ENCODE measurements around the gene PRKAR2B. TPM values are rescaled to one million over a fixed set of nuclear protein-coding genes. Genes with fewer than 3 reads are reported as not detected.

The PRKAR2B gene
- total and polyA plus RNA-seq, 2 experiments from 2014 or later = 48.8 to 50.6 TPM

DNA sequence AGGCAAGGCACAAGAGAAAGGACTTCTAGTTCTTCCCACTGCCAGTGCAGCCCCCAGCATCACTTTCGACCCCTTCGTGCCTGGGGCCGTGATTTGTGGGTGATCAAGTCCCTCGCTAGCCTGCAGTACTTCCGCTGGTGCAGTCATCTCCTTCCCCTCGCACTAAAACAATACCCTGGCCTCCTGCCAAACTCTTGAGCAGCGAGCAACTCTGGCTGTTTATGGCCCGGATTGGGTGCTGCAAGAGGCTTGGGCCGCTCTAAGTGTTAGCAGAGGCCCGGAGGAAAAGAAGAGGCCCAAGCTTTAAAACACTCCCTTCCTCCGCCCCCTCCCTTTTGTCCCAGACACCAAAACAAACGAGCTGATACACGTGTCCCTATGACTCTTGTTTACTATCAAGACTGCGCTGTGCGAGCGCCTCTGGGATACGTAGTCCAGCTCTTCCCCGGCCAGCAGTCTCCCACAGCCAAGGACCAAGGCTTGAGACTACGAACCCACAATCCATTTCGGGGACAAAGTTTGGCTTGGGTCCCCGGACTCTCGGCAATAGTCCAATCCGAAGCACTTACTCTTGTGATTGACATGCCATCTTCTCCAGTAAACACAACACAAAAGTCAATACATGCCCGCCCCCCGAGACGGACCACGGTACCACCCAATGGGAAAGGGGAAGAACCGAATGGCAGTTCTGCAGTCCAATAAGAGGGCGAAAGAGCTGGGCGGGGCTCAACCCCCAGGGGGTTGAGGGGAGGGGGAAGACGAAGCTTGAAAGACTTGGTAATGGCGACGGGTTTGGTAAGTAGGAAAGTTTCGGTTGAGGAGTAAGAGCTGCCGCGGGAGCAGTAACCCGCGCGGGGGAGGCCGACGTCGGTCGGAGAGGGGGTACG, 124.0 kb downstream of the PRKAR2B start, which contains the start of gene HBP1:
Gene HBP1 (plus strand): TSS at position 771 of the 887 bp plus-strand sequence. CDS start 10,891 bp downstream, outside the sequence.
- no peaks in the 10 kb centered on the region for H3K9me2 ChIP-seq (ENCODE audit: insufficient read depth)
- no peaks in the 10 kb centered on the region for H4K20me1 ChIP-seq (replicated peaks; ENCODE audit: insufficient read depth)
- no peaks in the 10 kb centered on the region for H3K27me3 ChIP-seq (ENCODE audit: insufficient read depth)
- H3K4me3 ChIP-seq = peak within 1 kb of the TSS; percentile 75
- no peaks in the 10 kb centered on the region for H3K9me3 Mint-ChIP-seq
- peaks cover 24% of the 10 kb centered on the region for H3K4me1 Mint-ChIP-seq
- H3F3A ChIP-seq (replicated peaks; ENCODE audit: low read depth) = no peaks in the 10 kb centered on the region
- peaks cover 30% of the 10 kb centered on the region for H3K79me2 ChIP-seq (replicated peaks; ENCODE audit: insufficient read depth)
- H3K4me2 ChIP-seq = peak within 1 kb of the TSS; percentile 89
- TF ChIP-seq EZH2phosphoT487 (IDR thresholded peaks at IDR 0.05; ENCODE audit: unreplicated experiment) (no peak), ZNF114 (CRISPR knock-in tag; IDR thresholded peaks at IDR 0.05) (no peak), CREB1 (CRISPR knock-in tag; IDR thresholded peaks at IDR 0.05; ENCODE audit: low read depth) (peak; percentile 82), ZNF331 (CRISPR knock-in tag; IDR thresholded peaks at IDR 0.05; ENCODE audit: low read depth) (no peak), REST (IDR thresholded peaks at IDR 0.05; ENCODE audit: unreplicated experiment) (no peak), POLR2AphosphoS5 (IDR thresholded peaks at IDR 0.05; ENCODE audit: low read depth) (peak; percentile 29), JUNB (IDR thresholded peaks at IDR 0.05; ENCODE audit: unreplicated experiment) (no peak), STAT1 (IDR thresholded peaks at IDR 0.05; ENCODE audit: unreplicated experiment) (no peak)
- TF ChIP-seq, protein P1, sequence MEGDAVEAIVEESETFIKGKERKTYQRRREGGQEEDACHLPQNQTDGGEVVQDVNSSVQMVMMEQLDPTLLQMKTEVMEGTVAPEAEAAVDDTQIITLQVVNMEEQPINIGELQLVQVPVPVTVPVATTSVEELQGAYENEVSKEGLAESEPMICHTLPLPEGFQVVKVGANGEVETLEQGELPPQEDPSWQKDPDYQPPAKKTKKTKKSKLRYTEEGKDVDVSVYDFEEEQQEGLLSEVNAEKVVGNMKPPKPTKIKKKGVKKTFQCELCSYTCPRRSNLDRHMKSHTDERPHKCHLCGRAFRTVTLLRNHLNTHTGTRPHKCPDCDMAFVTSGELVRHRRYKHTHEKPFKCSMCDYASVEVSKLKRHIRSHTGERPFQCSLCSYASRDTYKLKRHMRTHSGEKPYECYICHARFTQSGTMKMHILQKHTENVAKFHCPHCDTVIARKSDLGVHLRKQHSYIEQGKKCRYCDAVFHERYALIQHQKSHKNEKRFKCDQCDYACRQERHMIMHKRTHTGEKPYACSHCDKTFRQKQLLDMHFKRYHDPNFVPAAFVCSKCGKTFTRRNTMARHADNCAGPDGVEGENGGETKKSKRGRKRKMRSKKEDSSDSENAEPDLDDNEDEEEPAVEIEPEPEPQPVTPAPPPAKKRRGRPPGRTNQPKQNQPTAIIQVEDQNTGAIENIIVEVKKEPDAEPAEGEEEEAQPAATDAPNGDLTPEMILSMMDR (conservative IDR thresholded peaks at IDR 0.05; ENCODE audit: low read depth in 2 of 2) = no peak
- TF ChIP-seq, protein P2, sequence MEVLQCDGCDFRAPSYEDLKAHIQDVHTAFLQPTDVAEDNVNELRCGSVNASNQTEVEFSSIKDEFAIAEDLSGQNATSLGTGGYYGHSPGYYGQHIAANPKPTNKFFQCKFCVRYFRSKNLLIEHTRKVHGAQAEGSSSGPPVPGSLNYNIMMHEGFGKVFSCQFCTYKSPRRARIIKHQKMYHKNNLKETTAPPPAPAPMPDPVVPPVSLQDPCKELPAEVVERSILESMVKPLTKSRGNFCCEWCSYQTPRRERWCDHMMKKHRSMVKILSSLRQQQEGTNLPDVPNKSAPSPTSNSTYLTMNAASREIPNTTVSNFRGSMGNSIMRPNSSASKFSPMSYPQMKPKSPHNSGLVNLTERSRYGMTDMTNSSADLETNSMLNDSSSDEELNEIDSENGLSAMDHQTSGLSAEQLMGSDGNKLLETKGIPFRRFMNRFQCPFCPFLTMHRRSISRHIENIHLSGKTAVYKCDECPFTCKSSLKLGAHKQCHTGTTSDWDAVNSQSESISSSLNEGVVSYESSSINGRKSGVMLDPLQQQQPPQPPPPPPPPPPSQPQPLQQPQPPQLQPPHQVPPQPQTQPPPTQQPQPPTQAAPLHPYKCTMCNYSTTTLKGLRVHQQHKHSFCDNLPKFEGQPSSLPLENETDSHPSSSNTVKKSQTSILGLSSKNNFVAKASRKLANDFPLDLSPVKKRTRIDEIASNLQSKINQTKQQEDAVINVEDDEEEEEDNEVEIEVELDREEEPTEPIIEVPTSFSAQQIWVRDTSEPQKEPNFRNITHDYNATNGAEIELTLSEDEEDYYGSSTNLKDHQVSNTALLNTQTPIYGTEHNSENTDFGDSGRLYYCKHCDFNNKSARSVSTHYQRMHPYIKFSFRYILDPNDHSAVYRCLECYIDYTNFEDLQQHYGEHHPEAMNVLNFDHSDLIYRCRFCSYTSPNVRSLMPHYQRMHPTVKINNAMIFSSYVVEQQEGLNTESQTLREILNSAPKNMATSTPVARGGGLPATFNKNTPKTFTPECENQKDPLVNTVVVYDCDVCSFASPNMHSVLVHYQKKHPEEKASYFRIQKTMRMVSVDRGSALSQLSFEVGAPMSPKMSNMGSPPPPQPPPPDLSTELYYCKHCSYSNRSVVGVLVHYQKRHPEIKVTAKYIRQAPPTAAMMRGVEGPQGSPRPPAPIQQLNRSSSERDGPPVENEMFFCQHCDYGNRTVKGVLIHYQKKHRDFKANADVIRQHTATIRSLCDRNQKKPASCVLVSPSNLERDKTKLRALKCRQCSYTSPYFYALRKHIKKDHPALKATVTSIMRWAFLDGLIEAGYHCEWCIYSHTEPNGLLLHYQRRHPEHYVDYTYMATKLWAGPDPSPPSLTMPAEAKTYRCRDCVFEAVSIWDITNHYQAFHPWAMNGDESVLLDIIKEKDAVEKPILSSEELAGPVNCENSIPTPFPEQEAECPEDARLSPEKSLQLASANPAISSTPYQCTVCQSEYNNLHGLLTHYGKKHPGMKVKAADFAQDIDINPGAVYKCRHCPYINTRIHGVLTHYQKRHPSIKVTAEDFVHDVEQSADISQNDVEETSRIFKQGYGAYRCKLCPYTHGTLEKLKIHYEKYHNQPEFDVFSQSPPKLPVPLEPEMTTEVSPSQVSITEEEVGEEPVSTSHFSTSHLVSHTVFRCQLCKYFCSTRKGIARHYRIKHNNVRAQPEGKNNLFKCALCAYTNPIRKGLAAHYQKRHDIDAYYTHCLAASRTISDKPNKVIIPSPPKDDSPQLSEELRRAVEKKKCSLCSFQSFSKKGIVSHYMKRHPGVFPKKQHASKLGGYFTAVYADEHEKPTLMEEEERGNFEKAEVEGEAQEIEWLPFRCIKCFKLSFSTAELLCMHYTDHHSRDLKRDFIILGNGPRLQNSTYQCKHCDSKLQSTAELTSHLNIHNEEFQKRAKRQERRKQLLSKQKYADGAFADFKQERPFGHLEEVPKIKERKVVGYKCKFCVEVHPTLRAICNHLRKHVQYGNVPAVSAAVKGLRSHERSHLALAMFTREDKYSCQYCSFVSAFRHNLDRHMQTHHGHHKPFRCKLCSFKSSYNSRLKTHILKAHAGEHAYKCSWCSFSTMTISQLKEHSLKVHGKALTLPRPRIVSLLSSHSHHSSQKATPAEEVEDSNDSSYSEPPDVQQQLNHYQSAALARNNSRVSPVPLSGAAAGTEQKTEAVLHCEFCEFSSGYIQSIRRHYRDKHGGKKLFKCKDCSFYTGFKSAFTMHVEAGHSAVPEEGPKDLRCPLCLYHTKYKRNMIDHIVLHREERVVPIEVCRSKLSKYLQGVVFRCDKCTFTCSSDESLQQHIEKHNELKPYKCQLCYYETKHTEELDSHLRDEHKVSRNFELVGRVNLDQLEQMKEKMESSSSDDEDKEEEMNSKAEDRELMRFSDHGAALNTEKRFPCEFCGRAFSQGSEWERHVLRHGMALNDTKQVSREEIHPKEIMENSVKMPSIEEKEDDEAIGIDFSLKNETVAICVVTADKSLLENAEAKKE (CRISPR knock-in tag; IDR thresholded peaks at IDR 0.05) = no peak
- TF ChIP-seq, protein P3, sequence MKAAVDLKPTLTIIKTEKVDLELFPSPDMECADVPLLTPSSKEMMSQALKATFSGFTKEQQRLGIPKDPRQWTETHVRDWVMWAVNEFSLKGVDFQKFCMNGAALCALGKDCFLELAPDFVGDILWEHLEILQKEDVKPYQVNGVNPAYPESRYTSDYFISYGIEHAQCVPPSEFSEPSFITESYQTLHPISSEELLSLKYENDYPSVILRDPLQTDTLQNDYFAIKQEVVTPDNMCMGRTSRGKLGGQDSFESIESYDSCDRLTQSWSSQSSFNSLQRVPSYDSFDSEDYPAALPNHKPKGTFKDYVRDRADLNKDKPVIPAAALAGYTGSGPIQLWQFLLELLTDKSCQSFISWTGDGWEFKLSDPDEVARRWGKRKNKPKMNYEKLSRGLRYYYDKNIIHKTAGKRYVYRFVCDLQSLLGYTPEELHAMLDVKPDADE (IDR thresholded peaks at IDR 0.05) = no peak; the same call in 1 of the 2 replicates
- ATAC-seq = peak; percentile 88
- DNase-seq (ENCODE audit: low spot score) = peak; percentile 99
- peaks cover 3% of the 10 kb centered on the region; the same call in 2 of the 3 replicates for H3K36me3 Mint-ChIP-seq (ENCODE audit: low read depth)
- peaks cover 8% of the 10 kb centered on the region for H3K4me1 ChIP-seq (ENCODE audit: insufficient read depth)
- H3K27me3 Mint-ChIP-seq (ENCODE audit: insufficient read depth, low read depth, poor library complexity) = peaks cover 8% of the 10 kb centered on the region
- peak within 1 kb of the TSS; percentile 86 for H3K4me3 Mint-ChIP-seq
- H3K36me3 ChIP-seq (ENCODE audit: insufficient read depth) = no peaks in the 10 kb centered on the region
- H2AFZ ChIP-seq = no peak within 1 kb of the TSS
- H3K27ac Mint-ChIP-seq = peak within 1 kb of the TSS; percentile 98
- peak within 1 kb of the TSS; percentile 97 for H3K27ac ChIP-seq (ENCODE audit: low read depth)

All from GM23338 (cell line).